Femur (tissue), 1 donor: ENCODE measurements around the gene GTF3C5.
"Not testable (repeated sequence)": the region's sequence is repeated elsewhere in the genome, so short reads cannot be mapped to it uniquely, and the experiment has no call there.

Source experiments
- DNase-seq: peaks from one replicate; pipeline ENCODE4 v3.0.0-alpha.2; 2017

Gene GTF3C5

DNA sequence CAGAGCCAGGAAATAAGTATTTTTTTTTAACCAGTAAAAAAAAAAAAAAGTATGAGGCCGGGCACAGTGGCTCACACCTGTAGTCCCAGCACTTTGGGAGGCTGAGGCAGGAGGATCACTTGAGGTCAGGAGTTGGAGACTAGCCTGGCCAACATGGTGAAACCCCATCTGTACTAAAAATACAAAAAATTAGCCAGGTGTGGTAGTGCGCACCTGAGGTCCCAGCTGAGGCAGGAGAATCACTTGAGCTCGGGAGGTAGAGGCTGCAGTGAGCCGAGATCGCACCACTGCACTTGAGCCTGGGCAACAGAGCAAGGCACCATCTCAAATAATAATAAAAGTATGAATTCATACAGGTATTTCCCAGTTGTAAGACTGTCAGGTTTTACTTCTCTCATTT, 41.4 kb downstream of the GTF3C5 start:
- not testable (repeated sequence) for DNase-seq

DNA sequence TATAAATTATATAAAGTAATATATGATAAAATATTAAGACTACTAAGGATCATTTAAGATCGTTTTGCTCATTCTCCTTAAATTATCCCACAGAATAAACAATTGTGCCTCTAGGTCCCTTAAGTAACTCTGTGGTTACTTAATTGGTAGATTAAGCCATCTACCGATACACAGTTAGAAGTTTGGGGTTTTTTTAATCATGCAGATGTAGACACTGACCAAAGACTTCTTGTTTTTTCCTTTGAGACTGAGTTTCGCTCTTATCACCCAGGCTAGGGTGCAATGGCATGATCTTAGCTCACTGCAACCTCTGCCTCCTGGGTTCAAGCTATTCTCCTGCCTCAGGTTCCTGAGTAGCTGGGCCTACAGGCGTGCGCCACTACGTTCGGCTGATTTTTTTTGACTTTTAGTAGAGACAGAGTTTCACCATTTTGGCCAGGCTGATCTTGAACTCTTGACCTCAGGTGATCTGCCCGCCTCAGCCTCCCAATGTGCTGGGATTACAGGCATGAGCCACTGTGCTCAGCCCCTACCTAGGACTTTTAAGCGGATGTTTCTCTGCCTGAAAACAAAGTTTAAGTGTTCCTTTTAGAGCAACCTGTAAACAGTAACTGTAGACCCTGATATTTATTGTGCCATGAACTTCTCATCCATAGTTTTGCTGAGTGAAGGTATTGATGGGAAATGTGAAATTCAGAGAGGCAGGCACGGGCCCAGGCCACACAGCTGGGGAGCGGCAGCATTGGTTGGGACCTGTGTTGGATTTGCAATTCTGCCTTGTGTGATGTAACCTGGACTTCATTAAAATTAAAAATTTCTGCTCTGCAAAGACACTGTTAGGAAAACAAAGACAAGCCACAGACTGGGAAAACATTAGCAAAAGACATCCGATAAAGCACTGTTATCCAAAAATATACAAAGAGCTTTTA, 42.6 kb downstream of the GTF3C5 start:
- DNase-seq, result no peak

DNA sequence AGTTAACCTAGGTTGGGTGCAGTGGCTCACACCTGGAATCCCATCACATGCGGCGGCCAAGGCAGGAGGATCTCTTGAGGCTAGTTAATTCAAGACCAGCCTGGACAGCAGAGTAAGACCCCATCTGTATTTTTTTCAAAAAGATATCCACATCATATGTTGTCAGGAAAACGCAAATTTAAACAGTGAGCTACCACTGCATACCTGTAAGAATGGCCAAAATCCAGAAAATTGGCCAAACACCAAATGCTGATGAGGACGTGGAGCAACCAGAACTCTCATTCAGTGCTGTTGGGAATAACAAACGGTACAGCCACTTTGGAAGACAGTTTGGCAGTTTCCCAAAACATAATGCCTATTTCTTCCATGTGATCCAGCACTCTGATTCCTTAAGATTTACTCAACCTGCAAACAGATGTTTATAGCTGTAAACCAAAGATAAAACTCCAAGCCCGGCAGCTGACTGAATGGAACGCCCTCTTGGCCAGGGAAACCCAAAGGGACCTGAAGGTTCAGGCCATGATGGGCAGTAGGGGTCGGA, 43.4 kb downstream of the GTF3C5 start:
- DNase-seq, result no peak

DNA sequence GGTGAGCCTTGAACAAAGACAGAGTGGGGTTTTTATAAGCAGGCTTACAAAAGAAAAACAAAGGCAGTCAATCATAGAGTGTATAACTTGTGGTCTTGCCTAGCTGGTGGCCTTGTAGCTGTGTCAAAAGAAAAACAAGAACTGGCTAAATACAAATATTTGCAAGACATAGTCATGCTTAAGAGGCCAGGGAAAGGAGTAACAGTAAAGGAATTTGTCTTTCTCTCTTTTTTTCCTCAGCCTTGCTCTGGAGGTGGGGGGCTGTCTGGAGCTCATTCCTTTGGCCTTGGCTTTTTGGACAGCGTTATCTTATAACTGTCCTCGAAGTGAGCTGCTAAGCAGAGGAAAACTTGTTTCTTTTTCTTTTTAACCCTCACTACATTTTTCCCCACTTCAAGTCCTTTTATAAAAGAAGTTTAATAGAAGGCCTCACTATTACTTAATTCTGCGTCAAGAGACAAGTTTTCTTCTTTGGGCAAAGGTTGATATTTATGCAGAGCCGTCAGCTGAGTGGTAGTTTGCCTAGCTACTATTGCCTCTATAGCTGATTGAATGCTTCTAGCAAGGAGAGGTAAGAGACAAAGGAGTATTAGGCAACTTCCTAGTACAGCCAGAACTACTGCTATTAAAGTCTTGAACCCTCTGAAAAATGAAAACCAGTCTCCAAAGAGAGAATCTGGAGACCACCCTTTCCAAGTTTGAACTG, 45.3 kb downstream of the GTF3C5 start:
- DNase-seq, result peak; percentile 31

DNA sequence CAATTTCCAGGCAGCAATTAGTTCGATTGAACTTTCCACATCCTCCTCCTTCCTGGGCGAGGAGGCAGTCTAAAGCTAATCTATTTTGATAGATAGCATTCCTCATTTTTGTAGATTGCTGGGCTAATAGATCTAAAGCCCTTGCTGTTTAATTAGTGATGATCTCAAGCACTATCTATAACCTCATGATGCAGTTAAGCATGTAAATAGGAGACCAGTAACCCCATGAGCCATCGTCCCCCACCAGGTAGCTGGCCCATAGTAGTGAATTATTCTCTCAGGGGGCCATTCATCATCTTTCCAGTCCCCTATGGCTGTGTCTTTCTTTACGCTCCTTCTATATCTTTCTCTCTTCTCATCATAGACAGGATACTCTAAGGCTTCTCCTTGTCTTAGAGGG, 45.9 kb downstream of the GTF3C5 start:
- no peak for DNase-seq

DNA sequence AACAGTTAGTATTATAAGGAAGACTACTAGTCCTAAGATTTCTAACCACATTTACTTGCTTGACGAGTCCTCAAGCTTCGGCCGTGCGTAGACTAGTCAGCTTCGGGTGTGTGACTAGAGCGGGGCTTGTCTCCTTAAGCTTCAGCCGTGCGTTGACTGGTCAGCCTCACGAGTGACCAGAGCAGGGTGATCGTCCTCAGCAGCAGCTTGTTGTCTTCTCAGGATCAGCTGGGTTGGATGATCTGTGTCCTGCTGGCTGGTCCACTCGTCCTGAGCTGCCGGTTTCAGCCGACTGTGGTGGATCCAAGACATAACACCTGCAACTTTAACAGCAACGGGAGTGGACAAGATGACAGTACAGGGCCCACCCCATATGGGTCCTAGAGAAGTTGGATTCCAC, 47.7 kb downstream of the GTF3C5 start:
- no peak for DNase-seq

DNA sequence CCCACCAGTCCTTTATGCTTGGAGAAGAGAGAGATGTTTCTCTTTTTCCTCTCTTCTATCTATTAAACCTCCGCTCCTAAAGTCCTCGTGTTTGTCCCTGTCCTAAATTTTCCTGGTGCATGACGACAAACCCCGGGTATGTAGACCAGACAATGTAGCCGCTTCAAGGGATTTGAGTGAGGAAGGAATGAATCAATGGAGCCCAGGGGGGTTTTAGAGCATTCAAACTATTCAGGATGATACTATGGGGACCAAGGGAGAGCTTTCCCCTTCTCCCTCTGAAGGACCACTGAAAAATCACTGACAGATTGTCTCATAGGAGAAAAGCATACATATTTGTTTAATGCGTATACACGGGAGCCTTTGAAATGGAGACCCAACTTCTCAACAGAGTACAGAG, 49.4 kb downstream of the GTF3C5 start:
- no peak for DNase-seq

DNA sequence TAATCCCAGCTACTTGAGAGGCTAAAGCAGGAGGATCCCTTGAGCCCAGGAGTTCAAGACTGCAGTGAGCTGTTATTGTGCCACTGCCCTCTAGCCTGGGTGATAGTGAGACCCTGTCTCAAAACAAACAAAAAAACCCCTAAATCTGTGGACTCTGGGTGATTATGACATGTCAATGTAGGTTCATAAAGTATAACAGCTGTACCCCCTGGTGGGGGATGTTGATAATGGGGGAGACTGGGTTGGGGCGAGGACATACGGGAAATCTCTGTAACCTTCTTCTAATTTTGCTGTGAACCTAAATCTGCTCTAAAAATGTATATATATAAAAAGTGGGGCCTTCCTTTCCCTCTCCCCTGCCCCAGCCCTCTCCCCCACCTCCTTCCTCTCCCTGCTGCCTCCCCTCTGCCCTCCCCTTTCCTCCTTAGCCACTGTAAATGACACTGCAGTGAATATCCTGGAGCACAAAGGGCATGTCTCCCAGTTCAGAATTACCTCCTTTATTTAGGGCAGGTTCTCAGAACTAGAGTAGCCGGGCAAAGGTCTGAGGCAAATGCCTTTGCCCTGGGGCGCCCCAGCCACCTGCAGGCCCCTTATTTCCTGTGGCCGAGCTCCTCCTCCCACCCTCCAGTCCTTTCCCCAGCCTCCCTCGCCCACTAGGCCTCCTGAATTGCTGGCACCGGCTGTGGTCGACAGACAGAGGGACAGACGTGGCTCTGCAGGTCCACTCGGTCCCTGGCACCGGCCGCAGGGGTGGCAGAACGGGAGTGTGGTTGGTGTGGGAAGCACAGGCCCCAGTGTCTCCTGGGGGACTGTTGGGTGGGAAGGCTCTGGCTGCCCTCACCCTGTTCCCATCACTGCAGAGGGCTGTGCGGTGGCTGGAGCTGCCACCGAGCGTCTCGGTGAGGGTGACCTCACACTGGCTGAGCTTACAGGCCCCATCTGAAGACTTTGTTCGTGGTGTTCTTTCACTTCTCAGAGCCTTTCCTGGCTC, 50.3 kb downstream of the GTF3C5 start:
- not testable (repeated sequence) for DNase-seq

DNA sequence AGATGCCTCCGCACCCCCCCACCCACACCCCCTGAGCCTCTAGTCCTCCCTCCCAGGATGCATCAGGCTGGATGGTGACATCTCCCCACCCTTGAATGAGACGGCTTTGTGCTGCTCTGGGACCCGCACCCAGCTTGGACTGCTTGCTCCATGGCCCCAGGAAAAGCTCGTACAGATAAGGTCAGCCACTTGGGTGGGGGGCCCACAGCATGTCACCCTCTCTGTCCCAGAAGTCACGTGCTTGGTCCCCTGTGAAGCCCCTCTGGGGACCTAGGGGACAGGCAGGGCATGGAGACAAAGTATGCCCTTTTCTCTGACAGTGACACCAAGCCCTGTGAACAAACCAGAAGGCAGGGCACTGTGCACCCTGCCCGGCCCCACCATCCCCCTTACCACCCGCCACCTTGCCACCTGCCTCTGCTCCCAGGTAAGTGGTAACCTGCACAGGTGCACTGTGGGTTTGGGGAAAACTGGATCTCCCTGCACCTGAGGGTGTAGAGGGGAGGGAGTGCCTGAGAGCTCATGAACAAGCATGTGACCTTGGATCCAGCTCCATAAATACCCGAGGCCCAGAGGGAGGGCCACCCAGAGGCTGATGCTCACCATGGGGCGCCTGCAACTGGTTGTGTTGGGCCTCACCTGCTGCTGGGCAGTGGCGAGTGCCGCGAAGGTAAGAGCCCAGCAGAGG, 51.3 kb downstream of the GTF3C5 start:
- not testable (repeated sequence) for DNase-seq

DNA sequence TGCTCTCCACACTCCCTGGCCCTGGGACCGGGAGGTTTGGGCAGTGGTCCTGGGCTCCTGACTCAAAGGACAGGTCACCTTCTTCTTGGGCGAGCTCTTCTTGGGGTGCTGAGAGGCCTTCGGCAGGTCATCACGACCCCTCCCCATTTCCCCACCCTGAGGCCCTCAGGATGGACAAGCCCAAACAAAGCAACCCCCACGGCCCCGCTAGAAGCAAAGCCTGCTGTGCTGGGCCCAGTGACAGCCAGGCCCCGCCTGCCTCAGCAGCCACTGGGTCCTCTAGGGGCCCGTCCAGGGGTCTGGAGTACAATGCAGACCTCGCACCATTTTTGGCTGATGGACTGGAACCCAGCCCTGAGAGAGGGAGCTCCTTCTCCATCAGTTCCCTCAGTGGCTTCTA, 52.9 kb downstream of the GTF3C5 start:
- DNase-seq, result not testable (repeated sequence)

DNA sequence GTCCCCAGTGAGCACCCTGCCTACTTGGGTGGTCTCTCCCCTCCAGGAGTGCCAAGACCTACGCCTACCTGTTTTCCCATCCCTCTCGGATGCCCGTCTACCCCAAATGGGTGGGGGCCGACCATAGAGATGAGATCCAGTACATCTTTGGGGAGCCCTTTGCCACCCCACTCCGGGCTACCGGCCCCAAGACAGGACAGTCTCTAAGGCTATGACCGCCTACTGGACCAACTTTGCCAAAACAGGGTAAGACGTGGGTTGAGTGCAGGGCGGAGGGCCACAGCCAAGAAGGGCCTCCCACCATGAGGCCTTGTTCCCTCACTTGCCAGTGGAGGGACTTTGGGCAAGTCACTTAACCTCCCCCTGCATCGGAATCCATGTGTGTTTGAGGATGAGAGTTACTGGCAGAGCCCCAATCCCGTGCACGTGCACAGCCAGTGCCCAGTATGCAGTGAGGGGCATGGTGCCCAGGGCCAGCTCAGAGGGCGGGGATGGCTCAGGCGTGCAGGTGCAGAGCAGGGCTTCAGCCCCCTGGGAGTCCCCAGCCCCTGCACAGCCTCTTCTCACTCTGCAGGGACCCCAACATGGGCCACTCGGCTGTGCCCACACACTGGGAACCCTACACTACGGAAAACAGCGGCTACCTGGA, 55.5 kb downstream of the GTF3C5 start:
- DNase-seq, result not testable (repeated sequence)

DNA sequence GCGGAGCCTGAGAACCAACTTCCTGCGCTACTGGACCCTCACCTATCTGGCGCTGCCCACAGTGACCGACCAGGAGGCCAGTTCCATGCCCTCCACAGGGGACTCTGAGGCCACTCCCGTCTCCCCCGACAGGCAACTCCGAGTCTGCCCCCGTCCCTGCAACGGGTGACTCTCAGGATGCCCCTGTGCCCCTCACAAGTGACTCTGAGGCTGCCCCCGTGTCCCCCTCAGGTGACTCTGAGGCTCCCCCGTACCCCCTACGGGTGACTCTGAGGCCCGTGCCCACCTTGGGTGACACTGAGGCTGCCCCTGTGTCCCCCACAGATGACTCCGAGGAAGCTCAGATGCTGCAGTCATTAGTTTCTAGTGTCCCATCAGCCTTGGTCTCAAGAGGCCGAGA, 56.1 kb downstream of the GTF3C5 start:
- no peak for DNase-seq

DNA sequence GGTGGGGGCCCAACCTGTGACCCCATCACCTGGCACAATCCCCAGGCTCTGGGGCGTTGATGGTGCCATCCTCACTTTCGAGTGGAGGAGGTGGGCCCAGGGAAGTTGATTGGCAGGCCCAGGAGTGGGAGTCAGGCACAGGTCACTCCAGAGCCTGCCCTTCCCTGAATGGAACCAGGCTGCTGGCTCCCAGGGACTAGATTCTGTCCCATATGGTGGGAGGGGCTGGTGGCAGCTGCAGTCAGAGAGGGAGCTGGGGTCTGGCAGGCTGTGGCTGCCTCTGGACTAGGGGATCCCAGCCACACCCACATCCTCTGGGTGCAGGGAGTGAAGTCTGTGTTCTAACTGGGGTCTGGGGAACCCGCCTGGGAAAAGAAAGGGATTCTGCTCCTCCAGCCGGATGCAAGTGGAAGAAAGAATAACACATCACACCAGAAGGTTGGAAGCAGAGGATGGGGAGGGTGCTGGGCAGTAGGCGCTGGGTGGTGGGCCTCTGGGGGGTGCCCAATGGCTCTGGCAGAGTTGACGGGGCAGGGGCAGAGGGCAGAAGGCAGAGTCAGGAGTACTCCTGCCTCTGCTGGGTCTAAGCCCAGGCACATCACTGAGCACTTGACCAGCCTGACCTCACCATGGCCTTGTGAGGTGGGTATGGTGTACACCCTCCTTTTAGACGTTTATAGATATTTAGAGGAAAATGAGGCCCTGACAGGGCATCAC, 56.8 kb downstream of the GTF3C5 start:
- peak; percentile 14 for DNase-seq

DNA sequence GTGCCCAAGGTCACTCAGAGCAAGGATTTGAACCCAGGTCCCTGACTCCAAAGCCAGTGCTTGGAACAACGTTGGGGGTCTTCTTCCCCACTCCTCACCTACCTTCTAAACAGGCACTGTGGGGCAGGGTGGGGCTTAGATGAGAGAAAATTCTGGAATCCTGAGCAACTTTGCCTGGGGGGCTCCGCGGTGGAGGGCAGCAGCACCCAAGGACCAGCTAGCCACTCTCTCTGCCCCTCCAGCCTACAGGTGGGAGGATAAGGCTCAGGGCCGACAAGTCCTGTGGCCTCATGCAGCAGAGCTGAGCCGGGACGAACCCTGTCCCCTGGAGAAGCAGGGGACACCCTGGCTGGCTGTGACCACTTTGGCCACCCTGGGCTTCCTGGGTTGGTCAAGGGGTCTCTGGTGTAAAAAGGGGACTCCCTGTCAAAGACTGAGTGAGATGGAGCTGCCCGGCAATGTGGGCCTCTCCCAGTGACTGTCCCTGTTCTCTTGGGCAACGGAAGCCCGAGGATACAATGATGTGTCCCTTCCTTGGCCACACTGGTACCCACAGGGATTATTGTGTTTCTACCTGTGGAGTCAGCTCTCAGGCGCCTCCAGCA, 57.5 kb downstream of the GTF3C5 start:
- no peak for DNase-seq

DNA sequence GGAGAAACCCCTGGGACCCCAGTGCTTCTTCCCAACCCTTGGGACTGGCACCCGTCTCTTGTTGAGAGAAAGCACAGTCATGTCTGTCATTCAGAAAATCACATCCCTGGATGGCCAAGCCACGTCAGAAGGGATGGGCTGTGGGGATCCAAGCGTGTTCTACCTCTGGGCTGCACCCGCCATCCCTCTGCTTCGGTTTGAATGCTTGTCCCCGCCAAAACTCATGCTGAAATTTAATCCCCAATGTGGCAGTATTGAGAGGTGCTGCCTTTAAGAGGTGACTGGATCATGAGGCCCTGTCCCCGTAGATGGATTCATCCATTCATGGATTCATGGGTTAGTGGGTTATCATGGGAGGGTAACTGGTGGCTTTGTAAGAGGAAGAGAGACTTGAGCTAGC, 58.0 kb downstream of the GTF3C5 start:
- no peak for DNase-seq

DNA sequence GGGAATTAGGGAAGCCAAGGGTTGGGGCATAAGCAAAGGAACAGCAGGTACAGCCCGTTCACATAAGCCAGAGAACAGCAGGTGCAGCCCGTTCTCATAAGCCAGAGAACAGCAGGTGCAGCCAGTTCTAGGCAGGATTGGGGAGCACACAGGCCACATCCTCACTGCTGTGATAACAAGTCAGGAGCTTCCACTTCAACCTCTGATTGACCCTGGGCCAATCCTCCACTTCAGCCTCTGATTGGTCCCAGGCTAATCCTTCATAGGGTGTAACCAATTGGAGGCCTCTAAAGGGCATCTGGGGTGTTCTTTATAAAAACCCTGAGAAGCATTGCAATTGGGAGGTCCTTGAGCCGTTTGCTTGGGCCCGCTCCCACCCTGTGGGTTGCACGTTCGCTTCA, 58.5 kb downstream of the GTF3C5 start:
- no peak for DNase-seq

DNA sequence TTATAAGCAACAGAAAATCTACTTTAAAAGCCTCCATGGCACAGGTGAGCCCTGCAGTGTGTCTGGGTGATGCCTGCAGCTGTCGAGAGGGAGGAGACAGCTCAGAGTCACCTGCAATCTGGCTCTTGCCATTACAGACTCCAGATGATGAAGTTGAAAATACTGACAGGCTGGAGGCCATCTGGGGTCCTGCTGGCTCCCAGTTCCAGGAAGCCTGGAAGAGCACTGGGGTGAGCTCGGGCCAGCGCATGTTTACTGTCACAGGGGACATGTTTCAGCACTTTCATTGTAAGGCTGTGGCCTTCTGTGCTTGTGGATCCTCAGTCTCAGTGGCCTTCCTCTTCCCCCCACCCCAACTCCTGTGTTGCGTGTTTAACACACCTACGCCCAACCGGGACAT, 59.4 kb downstream of the GTF3C5 start:
- DNase-seq, result no peak

DNA sequence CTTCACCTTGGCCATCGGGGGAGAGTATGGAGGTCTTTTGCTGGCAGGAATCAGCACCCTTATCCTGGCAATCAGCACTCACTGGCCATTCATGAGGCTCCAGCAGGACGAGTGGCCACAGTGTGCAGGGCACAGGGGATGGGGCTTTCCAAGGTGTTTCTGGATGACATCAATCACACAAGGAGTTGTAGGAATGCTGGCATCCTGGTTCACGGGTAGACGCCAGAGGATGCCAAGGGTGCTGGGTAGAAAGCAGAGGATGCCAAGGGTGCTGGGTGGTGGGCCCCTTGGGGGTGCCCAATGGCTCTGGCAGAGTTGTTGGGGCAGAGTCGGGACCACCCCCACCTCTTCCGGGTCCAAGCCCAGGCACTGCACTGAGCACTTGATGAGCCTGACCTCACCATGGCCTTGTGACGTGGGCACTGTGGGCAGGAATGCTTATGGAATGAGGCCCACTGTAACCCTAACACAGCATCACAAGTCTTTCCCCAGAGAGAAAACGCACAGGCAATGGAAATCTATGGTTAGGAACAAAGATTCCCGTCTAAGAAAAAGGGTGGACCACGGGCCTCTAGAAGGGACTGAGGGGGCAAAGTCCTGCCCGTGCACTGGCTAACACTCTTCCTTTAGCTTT, 60.1 kb downstream of the GTF3C5 start:
- no peak for DNase-seq

DNA sequence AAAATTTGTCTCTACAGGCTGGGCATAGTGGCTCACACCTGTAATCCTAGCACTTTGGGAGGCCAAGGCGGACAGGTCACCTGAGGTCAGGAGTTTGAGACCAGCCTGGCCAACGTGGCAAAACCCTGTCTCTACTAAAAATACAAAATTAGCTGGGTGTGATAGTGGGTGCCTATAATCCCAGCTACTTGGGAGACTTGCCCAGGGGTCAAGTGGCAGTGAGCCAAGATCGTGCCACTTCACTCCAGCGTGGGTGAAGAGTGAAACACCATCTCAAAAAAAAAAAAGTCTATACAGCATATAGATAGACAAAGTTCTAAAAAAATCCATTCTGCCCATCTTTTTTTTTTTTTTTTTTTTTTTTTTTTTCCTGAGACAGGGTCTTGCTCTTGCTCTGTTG, 63.6 kb downstream of the GTF3C5 start:
- not testable (repeated sequence) for DNase-seq
